HEK293 (cell line): ENCODE measurements around the gene ADAMTS13.

Source experiments
- CTCF ChIA-PET: fragments of 350-600 bp; formaldehyde crosslinking; extraction: SDS; loops from one replicate; lab custom pipeline; 2021; ENCODE audit warnings: antibody characterized with exemption; lab: Yijun Ruan, JAX
- POLR2A ChIA-PET: fragments of 300-600 bp; formaldehyde crosslinking; extraction: SDS; loops from one replicate; lab custom pipeline; 2020; ENCODE audit warnings: antibody characterized with exemption, inconsistent platforms; lab: Yijun Ruan, JAX
- H3K27ac ChIP-seq: fragments of 200-500 bp; sonication (Bioruptor generic); 2 replicates; pipeline ENCODE4 v1.5.1; 2014; ENCODE audit warnings: low read depth, low read length, control low read depth, inconsistent platforms; ENCODE audit errors: extremely low read depth
- H3K36me3 ChIP-seq, 2 experiments: fragments of 200-500 bp in 1 of 2; sonication (Bioruptor generic) in 1 of 2; 1 replicate in 1 of 2; 2 replicates in 1 of 2; pipeline ENCODE4 v1.5.1; 2014 to 2017; ENCODE audit warnings: inconsistent platforms in 2 of 2, low read length in 2 of 2; ENCODE audit not compliant: control insufficient read depth in 2 of 2, insufficient read depth in 1 of 2
- H3K4me1 ChIP-seq: fragments of 200-500 bp; sonication (Bioruptor generic); 2 replicates; pipeline ENCODE4 v1.5.1; 2014; ENCODE audit warnings: mild to moderate bottlenecking, low read length, inconsistent platforms; ENCODE audit not compliant: control insufficient read depth, insufficient read depth
- H3K4me3 ChIP-seq: 2 replicates; pipeline ENCODE4 v1.5.1; 2011; ENCODE audit warnings: low read depth, mild to moderate bottlenecking, control low read depth, low read length, moderate library complexity
- H3K9me3 ChIP-seq: fragments of 200-500 bp; sonication (Bioruptor generic); 2 replicates; pipeline ENCODE4 v1.5.1; 2014; ENCODE audit warnings: low read depth, low read length, inconsistent platforms; ENCODE audit not compliant: control insufficient read depth, insufficient read depth
- GFI1B ChIP-seq: fragments of 450-650 bp; formaldehyde crosslinking; IDR thresholded peaks from 2 replicates; pipeline ENCODE4 v1.5.1; 2016; ENCODE audit warnings: missing biosample characterization, missing genetic modification characterization
- OVOL3 ChIP-seq: fragments of 450-650 bp; formaldehyde crosslinking; IDR thresholded peaks from 2 replicates; pipeline ENCODE4 v1.5.1; 2016; ENCODE audit warnings: missing biosample characterization, missing genetic modification characterization
- PBX3 ChIP-seq: sonication (generic); formaldehyde crosslinking; IDR thresholded peaks from 2 replicates; pipeline ENCODE4 v1.8.1; 2022; ENCODE audit warnings: mild to moderate bottlenecking, moderate library complexity, missing genetic modification reagents
- PRDM1 ChIP-seq: fragments of 450-650 bp; formaldehyde crosslinking; IDR thresholded peaks from 2 replicates; pipeline ENCODE4; 2016; ENCODE audit warnings: missing biosample characterization, missing genetic modification characterization
- WT1 ChIP-seq: fragments of 450-650 bp; formaldehyde crosslinking; IDR thresholded peaks from 2 replicates; pipeline ENCODE4 v1.5.1; 2016; ENCODE audit warnings: missing biosample characterization, missing genetic modification characterization
- YY1 ChIP-seq: fragments of 450-650 bp; formaldehyde crosslinking; IDR thresholded peaks from 2 replicates; pipeline ENCODE4 v1.5.1; 2018; ENCODE audit warnings: missing biosample characterization, missing genetic modification characterization
- YY2 ChIP-seq: fragments of 450-650 bp; formaldehyde crosslinking; IDR thresholded peaks from 2 replicates; pipeline ENCODE4 v1.5.1; 2016; ENCODE audit warnings: missing biosample characterization, missing genetic modification characterization
- ZBTB1 ChIP-seq: fragments of 450-650 bp; formaldehyde crosslinking; IDR thresholded peaks from 2 replicates; pipeline ENCODE4 v1.5.1; 2016; ENCODE audit warnings: missing biosample characterization, missing genetic modification characterization
- ZBTB49 ChIP-seq: fragments of 450-650 bp; formaldehyde crosslinking; IDR thresholded peaks from 2 replicates; pipeline ENCODE4 v1.5.1; 2016; ENCODE audit warnings: missing biosample characterization, missing genetic modification characterization, low read depth
- ZBTB6 ChIP-seq: fragments of 450-650 bp; formaldehyde crosslinking; IDR thresholded peaks from 2 replicates; pipeline ENCODE4 v1.5.1; 2017; ENCODE audit warnings: missing biosample characterization, missing genetic modification characterization
- ZFP69B ChIP-seq: fragments of 450-650 bp; formaldehyde crosslinking; IDR thresholded peaks from 2 replicates; pipeline ENCODE4 v1.5.1; 2016; ENCODE audit warnings: missing biosample characterization, missing genetic modification characterization
- ZNF121 ChIP-seq: fragments of 450-650 bp; formaldehyde crosslinking; IDR thresholded peaks from 2 replicates; pipeline ENCODE4 v1.5.1; 2016; ENCODE audit warnings: missing biosample characterization, missing genetic modification characterization
- ZNF132 ChIP-seq: fragments of 450-650 bp; formaldehyde crosslinking; IDR thresholded peaks from 2 replicates; pipeline ENCODE4 v1.5.1; 2017; ENCODE audit warnings: missing biosample characterization, missing genetic modification characterization, borderline replicate concordance
- ZNF140 ChIP-seq: fragments of 450-650 bp; formaldehyde crosslinking; IDR thresholded peaks from 2 replicates; pipeline ENCODE4 v1.5.1; 2016; ENCODE audit warnings: missing biosample characterization, missing genetic modification characterization
- ZNF175 ChIP-seq: fragments of 450-650 bp; formaldehyde crosslinking; IDR thresholded peaks from 2 replicates; pipeline ENCODE4 v1.5.1; 2016; ENCODE audit warnings: missing biosample characterization, missing genetic modification characterization
- ZNF211 ChIP-seq: fragments of 450-650 bp; formaldehyde crosslinking; IDR thresholded peaks from 2 replicates; pipeline ENCODE4 v1.5.1; 2016; ENCODE audit warnings: low read depth, missing biosample characterization, missing genetic modification characterization
- ZNF221 ChIP-seq: fragments of 450-650 bp; formaldehyde crosslinking; IDR thresholded peaks from 2 replicates; pipeline ENCODE4 v1.5.1; 2017; ENCODE audit warnings: missing biosample characterization, missing genetic modification characterization, borderline replicate concordance
- ZNF280C ChIP-seq: fragments of 450-650 bp; formaldehyde crosslinking; IDR thresholded peaks from 2 replicates; pipeline ENCODE4 v1.5.1; 2016; ENCODE audit warnings: missing biosample characterization, missing genetic modification characterization
- ZNF514 ChIP-seq: fragments of 450-650 bp; formaldehyde crosslinking; IDR thresholded peaks from 2 replicates; pipeline ENCODE4 v1.5.1; 2016; ENCODE audit warnings: missing biosample characterization, missing genetic modification characterization
- ZNF544 ChIP-seq: fragments of 450-650 bp; formaldehyde crosslinking; IDR thresholded peaks from 2 replicates; pipeline ENCODE4 v1.5.0; 2017; ENCODE audit warnings: missing biosample characterization, missing genetic modification characterization
- ZNF585B ChIP-seq: fragments of 450-650 bp; formaldehyde crosslinking; IDR thresholded peaks from 2 replicates; pipeline ENCODE4 v1.5.1; 2016; ENCODE audit warnings: missing biosample characterization, missing genetic modification characterization
- ZNF600 ChIP-seq: fragments of 450-650 bp; formaldehyde crosslinking; IDR thresholded peaks from 2 replicates; pipeline ENCODE4 v1.5.1; 2016; ENCODE audit warnings: missing biosample characterization, missing genetic modification characterization
- ZNF692 ChIP-seq: fragments of 450-650 bp; formaldehyde crosslinking; IDR thresholded peaks from 2 replicates; pipeline ENCODE4 v1.5.1; 2016; ENCODE audit warnings: missing biosample characterization, missing genetic modification characterization
- ZNF843 ChIP-seq: fragments of 450-650 bp; formaldehyde crosslinking; IDR thresholded peaks from 2 replicates; pipeline ENCODE4 v1.5.1; 2016; ENCODE audit warnings: missing biosample characterization, missing genetic modification characterization
- ZSCAN5A ChIP-seq: fragments of 450-650 bp; formaldehyde crosslinking; IDR thresholded peaks from 2 replicates; pipeline ENCODE4 v1.5.1; 2016; ENCODE audit warnings: missing biosample characterization, missing genetic modification characterization
- ZXDB ChIP-seq: fragments of 450-650 bp; formaldehyde crosslinking; IDR thresholded peaks from 2 replicates; pipeline ENCODE4 v1.5.1; 2016; ENCODE audit warnings: missing biosample characterization, missing genetic modification characterization

ADAMTS13 gene

GRCh38 chr9:133499132-133499891 is 77.1 kb downstream of the ADAMTS13 start:
- Histone ChIP-seq H3K4me1 (no peaks in the 10 kb centered on the region), H3K27ac (no peak overlapping the region), H3K4me3 (no peak overlapping the region), H3K9me3 (no peaks in the 10 kb centered on the region), H3K36me3 (no peaks in the 10 kb centered on the region)
- ChIA-PET CTCF (interaction anchor here (0.6 to 3.1 kb wide), 7 partner anchors 10 to 477 kb away, joined by 3 to 16 read pairs (median 4); no protein-coding TSS in a partner anchor), POLR2A (no interaction called here)
- TF ChIP-seq ZNF514 (tag by site-specific recombination) (no peak), WT1 (tag by site-specific recombination) (no peak), PRDM1 (tag by site-specific recombination) (no peak), ZFP69B (no peak), PBX3 (CRISPR knock-in tag) (no peak), ZNF600 (tag by site-specific recombination) (no peak), ZSCAN5A (tag by site-specific recombination) (no peak), ZNF843 (no peak), ZBTB1 (tag by site-specific recombination) (no peak), ZBTB6 (tag by site-specific recombination) (no peak), ZNF544 (tag by site-specific recombination) (no peak), ZNF221 (tag by site-specific recombination) (no peak), ZNF211 (no peak), ZXDB (tag by site-specific recombination) (no peak), ZNF175 (tag by site-specific recombination) (no peak), ZNF132 (no peak), YY1 (tag by site-specific recombination) (no peak)

GRCh38 chr9:133499892-133500270 is 77.7 kb downstream of the ADAMTS13 start:
- no peak overlapping the region for H3K27ac ChIP-seq
- ChIA-PET POLR2A (no interaction called here), CTCF (interaction anchor here (0.5 to 3.1 kb wide), 7 partner anchors 14 to 478 kb away, joined by 3 to 16 read pairs (median 3); no protein-coding TSS in a partner anchor)
- H3K4me1 ChIP-seq: no peaks in the 10 kb centered on the region
- H3K4me3 ChIP-seq: no peak overlapping the region
- no peaks in the 10 kb centered on the region for H3K36me3 ChIP-seq
- H3K9me3 ChIP-seq: no peaks in the 10 kb centered on the region
- TF ChIP-seq ZBTB49 (no peak), ZNF140 (tag by site-specific recombination) (no peak), ZNF132 (no peak), OVOL3 (tag by site-specific recombination) (no peak), YY2 (tag by site-specific recombination) (no peak), GFI1B (tag by site-specific recombination) (no peak), ZNF600 (tag by site-specific recombination) (no peak), ZNF692 (tag by site-specific recombination) (no peak), ZNF585B (no peak), ZNF121 (tag by site-specific recombination) (no peak), ZNF280C (tag by site-specific recombination) (no peak)
